HCT116 (cell line): ENCODE data around the gene MAP4K4.

ENCODE experiments used
- EZH2 ChIP-seq: fragments of 200-600 bp; sonication (generic); IDR thresholded peaks from 2 replicates; pipeline ENCODE4 v1.6.1; 2017; ENCODE audit warnings: antibody characterized with exemption, mixed run types
- EZH2phosphoT487 ChIP-seq: fragments of 200-600 bp; IDR thresholded peaks from 2 replicates; pipeline ENCODE4 v1.6.1; 2018; ENCODE audit warnings: antibody characterized with exemption, borderline replicate concordance
- POLR2A ChIP-seq: IDR thresholded peaks from 2 replicates; pipeline ENCODE4 v1.7.0; 2011; ENCODE audit warnings: borderline replicate concordance; ENCODE audit not compliant: insufficient read depth, insufficient read length; ENCODE audit errors: extremely low read depth
- POLR2AphosphoS5 ChIP-seq: IDR thresholded peaks from 2 replicates; pipeline ENCODE4 v1.6.1; 2011; ENCODE audit warnings: mild to moderate bottlenecking, low read depth, low read length, moderate library complexity
- SP1 ChIP-seq: IDR thresholded peaks from 2 replicates; pipeline ENCODE4 v1.6.1; 2012; ENCODE audit warnings: low read depth
- SRF ChIP-seq: IDR thresholded peaks from 2 replicates; pipeline ENCODE4 v1.6.1; 2012; ENCODE audit warnings: low read depth
- TF ChIP-seq, protein P1 (sequence below), 3 experiments: fragments of 200-600 bp in 1 of 3; sonication (generic) in 1 of 3; IDR thresholded peaks in 2 of 3; conservative IDR thresholded peaks in 1 of 3; 2 replicates each; pipeline ENCODE4 v1.5.1; 2012 to 2017; ENCODE audit warnings: low read depth in 2 of 3, low read length in 2 of 3, antibody characterized with exemption in 1 of 3, borderline replicate concordance in 1 of 3, control low read depth in 1 of 3, mild to moderate bottlenecking in 1 of 3, mixed read lengths in 1 of 3, mixed run types in 1 of 3, moderate library complexity in 1 of 3; ENCODE audit not compliant: insufficient read depth in 1 of 3
- TF ChIP-seq, protein P2 (sequence below): IDR thresholded peaks from 2 replicates; pipeline ENCODE4 v1.6.1; 2012

DNA sequence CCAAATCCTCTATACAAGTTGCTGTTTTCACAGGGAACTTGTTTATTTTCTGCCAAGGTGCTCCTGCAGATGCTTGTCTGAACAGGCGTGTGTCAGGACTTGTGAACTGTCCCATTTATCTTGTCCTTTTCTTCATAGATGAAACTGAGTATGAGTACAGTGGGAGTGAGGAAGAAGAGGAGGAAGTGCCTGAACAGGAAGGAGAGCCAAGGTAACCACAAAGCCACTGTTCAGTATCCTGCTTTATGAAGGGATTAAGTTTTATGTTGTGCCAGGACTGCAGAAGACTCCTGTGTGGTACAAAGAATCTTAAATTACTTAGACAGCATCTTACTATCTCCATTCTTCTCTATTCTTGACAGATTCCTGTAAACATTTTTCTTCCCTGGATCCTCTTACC lies 145.0 kb downstream of the MAP4K4 start:
- TF ChIP-seq, protein P1, sequence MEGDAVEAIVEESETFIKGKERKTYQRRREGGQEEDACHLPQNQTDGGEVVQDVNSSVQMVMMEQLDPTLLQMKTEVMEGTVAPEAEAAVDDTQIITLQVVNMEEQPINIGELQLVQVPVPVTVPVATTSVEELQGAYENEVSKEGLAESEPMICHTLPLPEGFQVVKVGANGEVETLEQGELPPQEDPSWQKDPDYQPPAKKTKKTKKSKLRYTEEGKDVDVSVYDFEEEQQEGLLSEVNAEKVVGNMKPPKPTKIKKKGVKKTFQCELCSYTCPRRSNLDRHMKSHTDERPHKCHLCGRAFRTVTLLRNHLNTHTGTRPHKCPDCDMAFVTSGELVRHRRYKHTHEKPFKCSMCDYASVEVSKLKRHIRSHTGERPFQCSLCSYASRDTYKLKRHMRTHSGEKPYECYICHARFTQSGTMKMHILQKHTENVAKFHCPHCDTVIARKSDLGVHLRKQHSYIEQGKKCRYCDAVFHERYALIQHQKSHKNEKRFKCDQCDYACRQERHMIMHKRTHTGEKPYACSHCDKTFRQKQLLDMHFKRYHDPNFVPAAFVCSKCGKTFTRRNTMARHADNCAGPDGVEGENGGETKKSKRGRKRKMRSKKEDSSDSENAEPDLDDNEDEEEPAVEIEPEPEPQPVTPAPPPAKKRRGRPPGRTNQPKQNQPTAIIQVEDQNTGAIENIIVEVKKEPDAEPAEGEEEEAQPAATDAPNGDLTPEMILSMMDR (IDR thresholded peaks at IDR 0.05 in 2 of 3, conservative IDR thresholded peaks at IDR 0.05 in 1 of 3; ENCODE audit: borderline replicate concordance in 1 of 3, insufficient read depth in 1 of 3, low read depth in 2 of 3, low read length in 2 of 3): no peak
- TF ChIP-seq, protein P2, sequence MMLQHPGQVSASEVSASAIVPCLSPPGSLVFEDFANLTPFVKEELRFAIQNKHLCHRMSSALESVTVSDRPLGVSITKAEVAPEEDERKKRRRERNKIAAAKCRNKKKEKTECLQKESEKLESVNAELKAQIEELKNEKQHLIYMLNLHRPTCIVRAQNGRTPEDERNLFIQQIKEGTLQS: no peak
- TF ChIP-seq POLR2A (no peak), SP1 (no peak), SRF (no peak), POLR2AphosphoS5 (no peak), EZH2 (no peak), EZH2phosphoT487 (no peak)
